C4-2B (cell line): Measurements from ENCODE around the gene AKNAD1.

ENCODE experiments used
- CTCF ChIP-seq: fragments of 450-650 bp; conservative IDR thresholded peaks from 2 replicates; pipeline ENCODE4 v1.5.1; 2017; ENCODE audit warnings: mild to moderate bottlenecking
- ZFX ChIP-seq: fragments of 450-650 bp; IDR thresholded peaks from 2 replicates; pipeline ENCODE4 v1.6.1; 2017

- no peak for TF ChIP-seq CTCF
- TF ChIP-seq ZFX = no peak
These were observed 44.2 kb upstream of the AKNAD1 start for GRCh38 chr1:108901106-108901505.
